Urinary bladder (tissue), 4 donors: ENCODE data around the gene SGPL1. TPM values are rescaled to one million over a fixed set of nuclear protein-coding genes. Genes with fewer than 3 reads are reported as not detected.
"Not testable (repeated sequence)": the region's sequence is repeated elsewhere in the genome, so short reads cannot be mapped to it uniquely, and the experiment has no call there.

Source experiments
- DNase-seq: peaks from one replicate; pipeline ENCODE4 v3.0.0-alpha.2; 2015; ENCODE audit errors: extremely low spot score
- H3K27ac ChIP-seq: one replicate; pipeline ENCODE4 v1.5.1; 2013; ENCODE audit warnings: low read depth, mild to moderate bottlenecking, moderate library complexity
- H3K36me3 ChIP-seq: one replicate; pipeline ENCODE4 v1.6.1; 2013; ENCODE audit warnings: mild to moderate bottlenecking, moderate library complexity; ENCODE audit not compliant: insufficient read depth
- H3K4me1 ChIP-seq: one replicate; pipeline ENCODE4 v1.6.1; 2013; ENCODE audit warnings: mild to moderate bottlenecking, moderate library complexity; ENCODE audit not compliant: insufficient read depth
- H3K4me3 ChIP-seq: one replicate; pipeline ENCODE4 v1.5.1; 2013; ENCODE audit warnings: low read depth, low read length
- WGBS: extraction: QIAGEN DNeasy Blood & Tissue Kit; methylation state at CpG from one replicate; pipeline ENCODE4 v1.1.7; 2013; 5-methylcytosine and 5-hydroxymethylcytosine counted together
- polyA plus RNA-seq: library from polyadenylated mRNA; stranded (reverse); fragments of 200-250 nt; gene quantifications from one replicate; pipeline ENCODE4 v1.2.3, GENCODE V29; 2013
- total RNA-seq: library from RNA; depleted of rRNA; stranded (reverse); fragments of >200 nt; gene quantifications from one replicate; pipeline ENCODE4 v1.2.3, GENCODE V29; 2014
- donor health status: healthy with polysubstance abuse.
- donor health status: healthy.

SGPL1 gene
- total and polyA plus RNA-seq, 2 donors, result 14.6 to 61.3 TPM

DNA sequence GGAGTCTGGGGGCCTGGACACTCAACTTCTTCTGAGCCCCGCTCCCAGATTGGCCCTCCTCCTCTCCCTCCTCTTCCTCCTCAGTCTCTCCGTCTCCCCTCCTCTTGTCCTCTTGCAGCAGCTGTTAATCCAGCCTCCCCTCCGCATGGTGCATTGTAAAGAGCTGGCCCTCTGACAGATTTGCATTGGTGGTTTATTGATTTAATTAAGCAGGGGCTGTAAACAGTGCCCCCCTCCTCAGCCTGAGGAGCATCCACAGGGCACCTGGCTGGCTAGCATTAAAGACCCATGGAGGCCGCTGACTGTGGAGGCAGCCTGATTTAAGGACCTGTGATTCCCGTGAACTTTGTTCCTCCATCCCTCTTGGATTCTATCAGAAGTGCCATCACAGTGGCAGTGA lies 101.5 kb downstream of the SGPL1 start:
- 81% methylated on average over 5 of the region's 5 CpGs for WGBS
- Histone ChIP-seq H3K4me1 (no peaks in the 10 kb centered on the region), H3K4me3 (no peak overlapping the region), H3K27ac (no peak overlapping the region), H3K36me3 (no peaks in the 10 kb centered on the region)
- DNase-seq, result no peak

DNA sequence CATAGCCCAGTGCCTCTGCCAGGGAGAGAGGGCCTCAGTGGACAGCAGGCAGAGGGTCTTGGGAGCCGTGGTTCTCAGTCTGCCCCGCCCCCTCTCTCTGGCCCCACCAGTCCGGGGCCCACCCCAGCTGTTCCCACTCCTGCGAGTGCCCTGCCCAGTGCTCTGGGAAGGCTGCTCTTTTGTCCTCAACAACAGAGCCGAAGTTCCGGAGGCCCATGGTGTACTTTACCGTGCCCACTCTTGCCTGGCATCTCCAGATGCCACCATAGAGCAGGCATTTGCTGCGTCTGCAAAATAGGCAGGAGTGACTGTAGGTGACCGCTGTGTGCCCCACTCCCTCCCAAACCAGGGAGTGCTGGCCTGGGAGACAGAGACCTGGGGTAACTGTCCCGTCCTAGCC lies 101.9 kb downstream of the SGPL1 start:
- Histone ChIP-seq H3K4me3 (no peak overlapping the region), H3K4me1 (no peaks in the 10 kb centered on the region), H3K27ac (no peak overlapping the region), H3K36me3 (no peaks in the 10 kb centered on the region)
- WGBS, result 78% methylated on average over 10 of the region's 10 CpGs
- no peak for DNase-seq

DNA sequence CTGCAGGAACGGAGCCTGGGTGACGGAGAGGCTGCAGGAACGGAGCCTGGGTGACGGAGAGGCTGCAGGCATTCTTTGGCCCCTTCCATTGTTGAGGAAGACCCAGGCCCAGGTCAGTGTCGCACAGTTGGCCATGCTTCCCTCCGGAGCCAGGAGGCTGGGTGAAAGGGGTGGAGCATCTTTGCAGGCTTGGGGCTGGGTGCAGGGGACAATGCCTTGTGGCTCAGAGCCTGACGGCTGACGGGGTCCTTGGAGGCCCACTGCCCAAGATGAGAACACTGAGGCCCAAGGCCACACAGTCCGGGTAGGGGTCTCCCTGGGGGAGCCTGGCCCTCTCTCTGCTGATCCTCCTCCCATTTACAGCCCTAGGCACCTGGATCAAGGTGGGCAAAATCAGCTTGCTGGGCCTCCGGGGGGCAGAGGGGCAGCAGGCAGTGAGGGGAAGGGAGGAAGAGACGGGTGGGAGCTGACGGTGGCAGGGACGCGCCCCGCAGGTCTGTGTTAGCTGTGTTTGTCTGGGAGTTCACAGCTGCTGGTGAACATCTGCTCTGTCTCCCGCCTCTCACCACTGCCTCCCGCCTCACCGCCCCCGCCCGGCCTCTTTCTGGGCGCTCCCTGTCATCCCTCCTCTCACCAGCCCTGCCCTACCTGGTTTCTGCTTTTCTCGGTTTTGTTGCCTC lies 103.2 kb downstream of the SGPL1 start:
- H3K36me3 ChIP-seq, result no peaks in the 10 kb centered on the region
- 47% methylated on average over 22 of the region's 22 CpGs for WGBS
- DNase-seq, result no peak
- no peaks in the 10 kb centered on the region for H3K4me1 ChIP-seq
- H3K27ac ChIP-seq, result no peak overlapping the region
- no peak overlapping the region for H3K4me3 ChIP-seq

DNA sequence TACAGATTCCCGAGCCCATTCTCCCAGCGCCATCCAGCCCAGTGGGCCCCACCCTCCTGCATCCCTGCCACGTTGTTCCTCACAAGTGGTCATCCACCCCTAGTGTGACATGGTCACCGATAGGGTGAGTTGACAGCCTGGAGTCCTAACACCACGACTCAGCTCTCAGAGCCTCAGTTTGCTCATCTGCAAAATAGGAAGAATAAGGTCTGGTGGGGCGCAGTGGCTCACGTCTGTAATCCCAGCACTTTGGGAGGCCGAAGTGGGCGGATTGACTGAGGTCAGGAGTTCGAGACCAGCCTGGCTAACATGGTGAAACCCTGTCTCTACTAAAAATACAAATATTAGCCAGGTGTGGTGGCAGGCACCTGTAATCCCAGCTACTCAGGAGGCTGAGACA lies 104.2 kb downstream of the SGPL1 start:
- H3K36me3 ChIP-seq, H3K4me1 ChIP-seq, DNase-seq, H3K4me3 ChIP-seq, H3K27ac ChIP-seq: not testable (repeated sequence)
- 90% methylated on average over 10 of the region's 10 CpGs for WGBS

DNA sequence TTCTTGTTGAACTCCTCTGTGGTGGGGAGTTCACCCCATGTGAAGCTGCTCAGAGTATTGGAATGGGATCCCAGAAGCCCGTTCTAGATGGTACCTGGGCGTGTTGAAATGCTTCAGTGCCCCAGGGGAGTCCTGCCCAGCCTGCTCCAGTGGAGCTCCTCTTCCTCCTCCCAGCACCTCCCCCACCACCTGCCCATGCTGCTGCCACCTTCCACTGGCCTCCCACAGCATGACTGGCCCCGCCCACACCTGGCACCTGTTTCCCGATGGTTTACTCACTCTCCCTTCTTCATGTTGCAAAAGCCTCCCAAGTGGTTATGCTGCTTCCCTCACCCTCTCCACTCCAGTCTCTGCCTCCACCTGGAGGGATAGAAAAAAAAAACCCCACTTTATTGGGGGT lies 104.8 kb downstream of the SGPL1 start:
- Histone ChIP-seq H3K36me3 (no peaks in the 10 kb centered on the region), H3K4me3 (no peak overlapping the region), H3K27ac (no peak overlapping the region), H3K4me1 (no peaks in the 10 kb centered on the region)
- no peak for DNase-seq
- 61% methylated on average over 4 of the region's 4 CpGs for WGBS

DNA sequence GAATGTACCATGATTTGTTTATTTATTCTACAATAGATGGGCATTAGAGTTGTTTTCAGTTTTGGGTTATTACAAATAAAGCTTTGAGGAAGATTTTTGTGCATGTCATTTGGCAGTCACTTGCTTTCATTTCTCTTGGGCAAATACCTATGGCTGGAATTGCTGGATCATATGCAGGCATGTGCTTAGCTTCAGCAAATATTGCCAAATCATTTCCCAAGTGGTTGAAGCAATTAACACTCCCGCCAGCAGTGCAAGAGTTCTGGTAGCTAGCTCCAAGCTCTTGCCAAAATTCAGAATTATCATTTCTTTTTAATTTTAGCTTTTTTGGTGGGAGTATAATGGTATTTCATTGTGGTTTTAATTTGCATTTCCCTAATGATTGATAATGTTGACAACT lies 105.5 kb downstream of the SGPL1 start:
- 77% methylated on average over 1 of the region's 1 CpG for WGBS
- H3K27ac ChIP-seq, result no peak overlapping the region
- no peaks in the 10 kb centered on the region for H3K36me3 ChIP-seq
- no peak for DNase-seq
- H3K4me3 ChIP-seq, result no peak overlapping the region
- H3K4me1 ChIP-seq, result no peaks in the 10 kb centered on the region

DNA sequence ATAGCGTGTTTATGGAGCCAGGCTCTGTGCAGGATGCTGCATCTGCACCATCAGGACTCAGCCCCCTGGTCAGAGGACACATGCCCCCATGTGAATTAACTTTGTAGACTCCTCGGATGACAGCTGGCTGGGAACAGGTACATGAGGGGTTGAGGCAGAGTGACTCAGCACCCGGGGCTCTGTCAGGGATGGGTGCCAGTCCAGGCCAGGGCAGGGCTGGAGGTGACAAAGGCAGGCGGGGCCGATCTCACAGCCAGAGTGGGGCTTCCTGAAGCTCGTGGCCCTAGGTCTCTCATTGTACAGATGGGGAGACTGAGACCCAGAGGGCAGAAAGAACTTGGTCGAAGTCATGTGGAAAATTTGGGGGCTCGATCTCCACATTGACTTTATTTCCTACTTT lies 107.9 kb downstream of the SGPL1 start:
- H3K4me1 ChIP-seq, result no peaks in the 10 kb centered on the region
- no peak overlapping the region for H3K27ac ChIP-seq
- DNase-seq, result no peak
- H3K4me3 ChIP-seq, result no peak overlapping the region
- 85% methylated on average over 8 of the region's 8 CpGs for WGBS
- H3K36me3 ChIP-seq, result no peaks in the 10 kb centered on the region

DNA sequence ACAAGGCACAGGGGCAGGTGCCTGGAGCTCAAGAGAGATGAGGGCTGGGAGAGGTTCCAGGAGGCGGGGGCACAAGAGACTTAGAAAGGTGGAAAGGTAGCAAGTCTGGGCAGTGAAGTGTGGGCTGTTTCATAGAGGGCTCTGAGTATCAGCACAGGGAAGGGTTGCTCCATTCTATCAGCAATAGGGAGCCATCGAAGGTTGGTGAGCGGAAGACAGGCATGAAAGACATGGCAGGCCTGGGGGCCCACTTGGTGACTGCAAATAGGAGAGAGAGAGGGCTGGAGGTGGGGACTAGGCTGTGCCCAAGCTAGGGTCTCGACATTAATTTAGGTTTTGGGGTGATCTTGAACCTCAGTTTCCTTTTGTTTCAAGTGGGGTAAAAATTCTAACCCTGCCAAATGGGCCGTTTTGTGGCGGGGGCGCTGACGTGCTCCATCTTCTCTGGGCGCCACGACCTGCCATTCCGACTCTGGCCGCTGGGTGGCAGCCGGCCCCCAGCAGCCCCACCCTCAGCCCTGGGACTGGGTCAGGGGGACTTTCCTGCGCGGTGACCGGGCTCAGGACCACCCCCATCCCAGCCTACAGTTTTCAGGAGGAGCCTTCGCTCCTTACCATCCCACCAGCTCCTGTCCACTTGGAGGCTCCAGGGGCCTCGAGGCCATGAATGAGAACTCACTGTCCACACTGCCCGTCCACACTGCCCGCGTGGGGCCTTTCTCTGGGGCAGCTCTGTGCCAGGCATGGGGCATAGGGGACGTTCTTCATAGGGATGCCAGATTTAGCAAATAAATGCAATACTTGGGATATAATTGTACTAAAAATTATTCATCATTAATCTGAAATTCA lies 109.9 kb downstream of the SGPL1 start:
- no peaks in the 10 kb centered on the region for H3K4me1 ChIP-seq
- H3K27ac ChIP-seq, result no peak overlapping the region
- no peaks in the 10 kb centered on the region for H3K36me3 ChIP-seq
- 28% methylated on average over 22 of the region's 22 CpGs for WGBS
- H3K4me3 ChIP-seq, result no peak overlapping the region
- no peak for DNase-seq

DNA sequence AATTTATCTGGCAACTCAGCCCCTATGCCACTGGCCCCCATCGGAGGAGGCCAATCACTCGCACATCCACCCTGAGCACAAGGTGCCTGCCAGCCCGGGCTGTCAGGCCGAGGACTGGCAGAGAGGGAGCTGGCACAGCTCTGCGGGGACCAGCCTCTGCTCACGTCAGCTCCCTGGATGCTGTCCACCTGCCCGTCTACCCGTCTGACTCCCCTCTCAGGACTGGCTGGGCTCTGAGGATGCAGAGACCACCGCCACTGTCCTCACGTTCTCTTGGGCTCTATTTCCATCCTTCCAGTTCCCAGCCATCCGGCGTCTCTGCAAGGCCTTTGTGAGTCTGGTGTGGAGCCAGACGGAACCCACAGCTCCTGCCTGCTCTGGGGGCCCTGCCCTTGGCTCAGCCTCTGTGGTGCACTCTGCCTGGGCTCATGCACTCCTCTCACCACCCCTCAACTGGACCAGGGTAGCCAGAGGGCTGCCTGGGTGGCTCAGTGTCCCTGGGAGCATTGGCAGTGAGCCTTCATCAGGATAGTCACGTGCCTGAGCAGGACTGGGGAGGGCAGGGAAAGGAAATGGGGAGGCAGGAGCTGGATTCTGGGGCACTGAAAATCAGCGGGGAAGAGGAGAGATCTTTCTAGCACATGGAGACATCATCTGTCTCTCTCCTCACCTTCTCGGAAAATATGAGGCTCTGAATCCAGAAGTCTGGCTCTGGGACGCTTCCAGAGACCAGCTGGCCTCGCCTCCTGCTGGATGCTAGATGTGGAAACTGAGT lies 110.7 kb downstream of the SGPL1 start:
- no peak overlapping the region for H3K4me3 ChIP-seq
- H3K27ac ChIP-seq, result no peak overlapping the region
- WGBS, result 75% methylated on average over 18 of the region's 18 CpGs
- DNase-seq, result no peak
- H3K36me3 ChIP-seq, result no peaks in the 10 kb centered on the region
- no peaks in the 10 kb centered on the region for H3K4me1 ChIP-seq

DNA sequence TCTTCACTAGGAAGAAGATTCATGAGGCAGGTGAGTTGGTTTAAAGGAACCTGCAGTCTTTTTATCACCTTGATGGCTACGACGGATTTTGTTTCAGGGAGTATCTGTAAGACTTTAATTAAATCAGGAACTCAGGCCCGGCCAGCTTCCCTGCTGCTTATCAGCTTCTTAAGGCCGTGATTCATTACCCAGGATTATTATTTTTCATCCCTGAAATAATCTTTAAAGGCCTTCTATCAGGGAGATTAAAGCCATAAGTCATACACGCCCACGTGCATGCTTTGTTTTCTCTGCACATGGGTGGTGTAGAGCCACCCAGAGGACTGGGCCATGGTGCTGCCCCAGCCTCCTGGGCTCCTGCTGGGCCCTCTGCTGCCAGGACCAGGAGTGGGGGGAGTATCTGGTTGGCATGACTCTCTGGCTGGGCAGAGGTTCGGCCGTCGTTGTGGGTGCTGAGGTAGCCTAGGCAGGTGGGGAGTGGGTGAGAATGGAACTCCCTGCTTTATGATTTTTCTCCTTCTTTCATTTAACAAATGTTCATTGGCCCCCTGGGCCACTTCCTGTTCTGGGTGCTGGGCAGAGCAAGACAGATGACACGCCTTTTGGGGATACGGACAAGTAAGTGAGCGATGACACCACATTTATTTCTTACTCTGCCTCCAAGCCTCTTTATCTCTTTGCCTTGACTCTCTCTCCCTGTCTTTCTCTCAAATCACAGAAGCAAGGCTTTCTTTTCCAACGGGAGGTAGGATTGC lies 111.6 kb downstream of the SGPL1 start:
- Histone ChIP-seq H3K36me3 (no peaks in the 10 kb centered on the region), H3K4me3 (no peak overlapping the region), H3K4me1 (no peaks in the 10 kb centered on the region), H3K27ac (no peak overlapping the region)
- DNase-seq, result no peak
- WGBS, result 68% methylated on average over 13 of the region's 13 CpGs

DNA sequence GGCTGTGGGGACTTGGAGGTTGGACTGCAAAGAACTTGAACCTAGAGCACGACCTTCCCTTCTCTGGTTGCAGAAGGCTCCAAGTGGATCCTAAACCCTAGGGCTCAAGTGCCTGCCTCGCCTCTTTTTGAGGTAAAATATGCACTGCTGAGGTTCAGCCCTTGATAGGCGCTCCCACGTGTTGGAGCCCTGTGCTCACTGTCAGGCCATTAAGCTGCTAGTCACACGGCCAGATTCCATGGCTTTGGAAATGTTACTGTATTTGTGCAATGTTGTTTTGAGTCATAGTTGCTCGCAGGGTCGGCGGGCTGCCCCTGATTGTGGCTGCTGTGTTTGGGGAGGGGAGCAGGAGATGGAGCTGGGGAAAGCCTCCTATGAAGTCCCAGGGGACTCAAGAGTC lies 112.4 kb downstream of the SGPL1 start:
- Histone ChIP-seq H3K36me3 (no peaks in the 10 kb centered on the region), H3K4me1 (no peaks in the 10 kb centered on the region), H3K4me3 (no peak overlapping the region), H3K27ac (no peak overlapping the region)
- DNase-seq, result no peak
- 86% methylated on average over 8 of the region's 8 CpGs for WGBS

DNA sequence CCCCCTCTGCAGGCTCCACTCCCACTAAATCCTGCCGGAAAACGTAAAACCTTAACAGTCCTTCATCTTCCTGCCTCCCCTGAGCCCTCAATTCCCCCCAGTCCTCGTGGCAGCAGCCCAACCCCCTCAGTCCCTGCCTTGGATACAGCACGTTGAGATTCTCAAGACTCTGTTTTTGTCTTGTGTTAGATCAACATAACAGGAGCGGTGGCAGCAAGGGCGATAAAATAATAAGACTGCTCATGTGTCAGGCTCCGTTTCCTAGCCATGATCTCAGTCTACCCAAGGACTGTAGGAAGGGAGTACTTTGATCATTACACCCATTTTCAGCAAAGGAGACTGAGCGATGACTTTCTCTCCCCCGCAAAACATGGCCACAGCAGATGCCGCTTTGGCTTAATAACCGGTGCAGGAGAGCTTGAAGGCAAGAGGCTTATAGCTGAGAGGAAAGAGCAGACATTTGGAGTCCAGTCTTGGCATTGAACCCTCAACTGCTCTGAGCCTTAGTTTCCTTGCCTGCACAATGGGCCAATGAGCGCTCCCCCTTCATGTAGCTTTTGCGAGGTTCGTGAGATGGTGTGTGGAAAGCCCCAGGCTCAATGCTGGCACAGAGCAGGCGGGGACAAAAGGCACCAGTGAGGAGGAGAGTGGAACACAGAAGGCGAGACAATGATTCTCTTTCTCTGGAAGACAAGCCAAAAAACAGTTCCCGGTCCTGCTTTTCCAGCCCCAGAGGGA lies 114.7 kb downstream of the SGPL1 start:
- Histone ChIP-seq H3K27ac (no peak overlapping the region), H3K4me3 (no peak overlapping the region)
- no peak for DNase-seq

More for the DNA sequence above, 114.7 kb downstream of the SGPL1 start:
- no peaks in the 10 kb centered on the region for H3K36me3 ChIP-seq
- WGBS, result 67% methylated on average over 17 of the region's 17 CpGs
- no peaks in the 10 kb centered on the region for H3K4me1 ChIP-seq
